ENCODE data around the gene RCN1. TPM values are rescaled to one million over a fixed set of nuclear protein-coding genes. Genes with fewer than 3 reads are reported as not detected.

The RCN1 gene
- total RNA-seq, 4 donors from 2014 or later, result 15.0 to 34.9 (median 20.0) TPM

GRCh38 chr11:32149748-32150147 lies 58.9 kb downstream of the RCN1 start:
- Histone ChIP-seq H3K36me3 (no peaks in the 10 kb centered on the region), H3K4me1 (no peaks in the 10 kb centered on the region), H3K9me3 (no peaks in the 10 kb centered on the region), H3K27me3 (peaks cover 0 to 5% (median 0%) of the 10 kb centered on the region in 4 donors), H3K4me3 (no peak overlapping the region), H3K27ac (no peak overlapping the region)
- no peak for DNase-seq
- TF ChIP-seq CTCF (IDR thresholded peaks at IDR 0.05) (no peak), POLR2A (IDR thresholded peaks at IDR 0.05) (no peak)
- intact Hi-C loops (cut with DNase I), result no loop called here
- 85 to 87% methylated on average over 7 of the region's 7 CpGs for WGBS, 2 donors

- Histone ChIP-seq H3K36me3 (no peaks in the 10 kb centered on the region), H3K4me3 (no peak overlapping the region), H3K27me3 (peaks cover 0 to 5% (median 0%) of the 10 kb centered on the region in 4 donors), H3K27ac (no peak overlapping the region), H3K4me1 (no peaks in the 10 kb centered on the region), H3K9me3 (no peaks in the 10 kb centered on the region)
- intact Hi-C loops (cut with DNase I), result no loop called here
- no peak for DNase-seq
- TF ChIP-seq CTCF (IDR thresholded peaks at IDR 0.05) (no peak), POLR2A (IDR thresholded peaks at IDR 0.05) (no peak)
These were observed 60.2 kb downstream of the RCN1 start for GRCh38 chr11:32151027-32151426.

GRCh38 chr11:32152216-32152615 lies 61.3 kb downstream of the RCN1 start:
- WGBS, 2 donors, result 76 to 77% methylated on average over 9 of the region's 9 CpGs
- intact Hi-C loops (cut with DNase I), result no loop called here
- Histone ChIP-seq H3K27me3 (peaks cover 0 to 5% (median 0%) of the 10 kb centered on the region in 4 donors), H3K9me3 (no peaks in the 10 kb centered on the region), H3K27ac (no peak overlapping the region), H3K4me1 (no peaks in the 10 kb centered on the region), H3K36me3 (no peaks in the 10 kb centered on the region), H3K4me3 (no peak overlapping the region)
- DNase-seq, result no peak
- no peak for TF ChIP-seq CTCF (IDR thresholded peaks at IDR 0.05)
- no peak for TF ChIP-seq POLR2A (IDR thresholded peaks at IDR 0.05)

- H3K4me1 ChIP-seq, result no peaks in the 10 kb centered on the region
- H3K9me3 ChIP-seq, result no peaks in the 10 kb centered on the region
- no peak overlapping the region for H3K27ac ChIP-seq
- 25 to 33% methylated on average over 3 of the region's 3 CpGs for WGBS, 2 donors
- H3K36me3 ChIP-seq, result no peaks in the 10 kb centered on the region
- DNase-seq, result no peak
- no peak overlapping the region for H3K4me3 ChIP-seq
- intact Hi-C loops (cut with DNase I), result no loop called here
- H3K27me3 ChIP-seq, result peaks cover 0 to 5% (median 0%) of the 10 kb centered on the region in 4 donors
- no peak for TF ChIP-seq CTCF (IDR thresholded peaks at IDR 0.05)
- TF ChIP-seq POLR2A (IDR thresholded peaks at IDR 0.05), result no peak
These were observed 61.9 kb downstream of the RCN1 start for GRCh38 chr11:32152821-32153220.

- H3K4me1 ChIP-seq, result no peaks in the 10 kb centered on the region
- no peak for TF ChIP-seq POLR2A (IDR thresholded peaks at IDR 0.05)
- no peak for TF ChIP-seq CTCF (IDR thresholded peaks at IDR 0.05)
- H3K27me3 ChIP-seq, result peaks cover 0 to 14% (median 0%) of the 10 kb centered on the region in 4 donors
- H3K27ac ChIP-seq, result no peak overlapping the region
- no peak overlapping the region for H3K4me3 ChIP-seq
- DNase-seq, result no peak
- intact Hi-C loops (cut with DNase I), result no loop called here
- WGBS, 2 donors, result 31 to 33% methylated on average over 1 of the region's 1 CpG
- H3K36me3 ChIP-seq, result no peaks in the 10 kb centered on the region
- no peaks in the 10 kb centered on the region for H3K9me3 ChIP-seq
These were observed 62.9 kb downstream of the RCN1 start for GRCh38 chr11:32153747-32154146.

All from esophagus squamous epithelium (tissue), 5 donors.